Stomach (tissue), 4 donors: ENCODE data around the gene SIGLEC14.

ENCODE experiments used
- CTCF ChIP-seq, 7 experiments: fragments of 450-650 bp in 4 of 7; fragments of 200-600 bp in 3 of 7; sonication (generic) in 3 of 7; IDR thresholded peaks; one replicate each; pipeline ENCODE4 v1.5.1; 2016 to 2019; ENCODE audit warnings: antibody characterized with exemption in 7 of 7, control low read depth in 2 of 7, mild to moderate bottlenecking in 1 of 7
- EP300 ChIP-seq: sonication (generic); formaldehyde crosslinking; IDR thresholded peaks from one replicate; pipeline ENCODE4 v1.6.1; 2017; ENCODE audit warnings: antibody characterized with exemption
- POLR2A ChIP-seq, 4 donors: fragments of 450-650 bp; IDR thresholded peaks; one replicate each; pipeline ENCODE4 v1.6.1; 2016; ENCODE audit warnings: antibody characterized with exemption in 4 of 4, control low read depth in 2 of 4, mild to moderate bottlenecking in 1 of 4, moderate library complexity in 1 of 4
- POLR2AphosphoS5 ChIP-seq, 3 donors: sonication (generic); formaldehyde crosslinking; IDR thresholded peaks; one replicate each; pipeline ENCODE4 v1.6.1; 2016; ENCODE audit warnings: antibody characterized with exemption in 3 of 3

GRCh38 chr19:51676566-51677083 lies 30.0 kb upstream of the SIGLEC14 start:
- TF ChIP-seq CTCF (IDR thresholded peaks at IDR 0.05) (no peak), POLR2A (IDR thresholded peaks at IDR 0.05) (no peak), POLR2AphosphoS5 (IDR thresholded peaks at IDR 0.05) (no peak), EP300 (no peak)
